ENCODE results near the gene ACBD4.
"Not testable (repeated sequence)": the region's sequence is repeated elsewhere in the genome, so short reads cannot be mapped to it uniquely, and the experiment has no call there.

ACBD4 gene

DNA sequence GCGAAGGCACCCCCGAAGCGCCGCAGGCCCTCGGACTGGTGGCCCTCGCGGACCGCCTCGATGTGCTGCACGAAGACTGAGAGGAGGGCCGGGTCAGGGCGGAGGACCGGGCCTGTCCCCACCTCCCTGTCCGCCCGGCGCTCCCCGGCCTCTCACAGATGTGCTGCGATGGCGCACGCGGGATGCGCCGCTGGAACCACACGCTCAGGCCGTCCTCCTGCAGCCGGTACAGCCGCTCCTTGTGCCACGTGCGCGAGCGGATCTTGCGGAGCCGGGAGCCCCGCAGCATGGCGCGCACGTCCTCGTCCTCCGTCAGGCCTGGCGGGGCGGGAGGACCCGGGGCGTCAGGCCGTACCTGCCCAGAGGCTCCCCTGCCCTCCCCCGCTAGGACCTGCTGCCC is 14.4 kb upstream of the ACBD4 start:
- no peak for DNase-seq

DNA sequence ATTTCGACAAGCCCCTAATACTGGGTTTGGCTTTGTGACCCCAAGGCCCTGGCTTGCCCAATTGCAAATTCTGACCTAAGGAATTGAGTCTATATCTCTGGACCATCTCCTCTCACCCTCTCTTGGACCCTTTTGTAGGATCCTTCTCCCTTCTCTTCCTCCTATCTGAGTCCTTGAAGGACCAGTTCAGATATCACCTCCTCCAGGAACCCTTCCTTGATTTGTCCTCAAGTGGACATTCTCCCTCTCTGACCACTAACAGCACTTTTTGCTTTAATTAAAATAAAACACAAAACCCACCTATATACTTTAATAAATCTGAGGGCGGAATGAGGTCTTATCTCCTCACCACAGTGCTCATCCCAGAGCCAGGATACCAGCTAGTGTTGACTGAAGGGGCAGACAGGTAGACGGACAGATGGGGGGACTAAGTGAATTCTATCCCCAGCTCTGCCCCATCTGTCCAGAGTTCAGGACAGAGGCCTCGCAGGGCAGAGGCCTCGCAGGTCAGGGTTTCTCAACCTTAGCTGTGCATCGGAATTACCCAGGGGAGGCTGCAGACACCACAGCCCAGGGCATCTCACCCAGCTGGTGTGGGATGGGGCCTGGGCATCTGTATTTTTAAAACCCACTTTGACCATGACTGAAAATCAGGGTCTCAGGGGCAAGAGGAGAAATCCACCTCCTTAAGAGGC is 12.3 kb upstream of the ACBD4 start:
- no peak for DNase-seq

- no peak for DNase-seq
These were observed 11.3 kb upstream of the ACBD4 start for GRCh38 chr17:45123930-45124796.

DNA sequence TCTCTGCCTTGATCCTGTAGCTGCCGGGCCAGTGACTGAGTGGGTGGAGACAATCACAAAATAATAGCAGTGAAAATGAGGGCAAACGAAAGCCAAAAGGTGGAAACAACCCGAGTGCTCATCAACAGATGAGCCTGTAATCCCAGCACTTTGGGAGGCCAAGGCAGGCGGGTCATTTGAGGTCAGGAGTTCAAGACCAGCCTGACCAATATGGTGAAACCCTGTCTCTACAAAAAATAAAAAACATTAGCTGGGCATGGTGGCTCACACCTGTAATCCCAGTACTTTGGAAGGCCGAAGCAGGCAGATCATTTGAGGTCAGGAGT is 10.7 kb upstream of the ACBD4 start:
- not testable (repeated sequence) for DNase-seq

DNA sequence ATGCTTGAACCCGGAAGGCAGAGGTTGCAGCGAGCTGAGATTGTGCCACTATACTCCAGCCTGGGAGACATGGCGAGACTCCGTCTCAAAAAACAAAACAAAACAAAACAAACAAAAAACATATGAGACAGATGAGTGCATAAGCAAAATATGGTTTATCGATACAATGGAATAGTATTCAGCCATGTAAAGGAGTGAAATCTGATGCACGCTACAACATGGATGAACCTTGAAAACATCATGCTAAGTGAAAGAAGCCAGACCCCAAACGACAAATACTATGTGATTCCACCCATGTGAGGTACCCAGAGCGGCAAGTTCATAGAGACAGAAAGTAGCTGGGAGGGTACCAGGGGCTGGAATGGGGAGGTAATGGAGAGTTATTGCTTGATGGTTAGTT is 10.0 kb upstream of the ACBD4 start:
- no peak for DNase-seq

GRCh38 chr17:45127207-45127547 is 8.3 kb upstream of the ACBD4 start:
- DNase-seq, result no peak

- no peak for DNase-seq
These were observed 7.8 kb upstream of the ACBD4 start for GRCh38 chr17:45127548-45128300.

DNA sequence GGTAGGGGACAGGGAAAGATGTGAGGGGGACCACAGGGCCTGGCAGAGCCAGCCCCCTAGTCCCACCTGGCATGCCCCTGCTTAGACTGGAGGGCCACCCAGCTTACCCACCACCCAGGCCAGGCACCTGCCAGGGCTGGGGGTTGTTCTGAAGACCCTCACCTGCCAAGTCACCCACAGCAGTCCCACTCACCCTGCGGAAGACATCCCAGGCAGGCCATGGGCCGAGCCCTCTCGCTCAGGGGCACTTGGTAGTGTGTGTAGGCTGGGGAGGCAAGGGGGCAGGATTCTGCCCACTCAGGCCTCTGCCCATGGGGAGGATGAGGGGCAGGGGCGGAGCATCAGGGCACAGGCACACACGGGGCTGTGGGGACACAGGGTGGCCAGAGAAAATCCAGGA is 7.2 kb upstream of the ACBD4 start:
- no peak for DNase-seq

GRCh38 chr17:45128989-45129388 is 6.5 kb upstream of the ACBD4 start:
- no peak for DNase-seq

DNA sequence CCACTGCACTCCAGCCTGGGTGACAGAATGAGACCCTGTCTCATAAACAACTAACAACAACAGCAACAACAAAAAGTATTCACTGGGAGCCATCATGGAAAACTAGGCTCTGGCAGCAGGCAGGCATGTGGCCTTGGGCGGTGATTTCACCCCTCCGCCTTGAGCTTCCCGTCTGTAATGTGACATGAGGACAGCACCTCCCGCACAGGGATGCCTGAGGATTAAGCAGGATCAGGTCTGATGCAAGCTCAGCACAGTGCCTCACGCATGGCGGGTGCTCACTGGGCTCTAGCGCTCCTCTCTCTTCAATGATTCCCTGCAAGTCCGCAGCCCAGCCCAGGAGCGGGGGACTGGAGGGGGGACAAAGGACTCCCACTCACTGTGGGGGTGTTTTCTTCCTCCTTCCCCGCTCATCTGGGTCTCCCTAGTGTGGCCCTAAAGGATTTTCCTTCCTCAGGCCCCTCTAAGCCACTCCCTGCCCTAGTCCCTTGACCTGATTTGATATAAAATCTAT is 6.0 kb upstream of the ACBD4 start:
- DNase-seq, result no peak

DNA sequence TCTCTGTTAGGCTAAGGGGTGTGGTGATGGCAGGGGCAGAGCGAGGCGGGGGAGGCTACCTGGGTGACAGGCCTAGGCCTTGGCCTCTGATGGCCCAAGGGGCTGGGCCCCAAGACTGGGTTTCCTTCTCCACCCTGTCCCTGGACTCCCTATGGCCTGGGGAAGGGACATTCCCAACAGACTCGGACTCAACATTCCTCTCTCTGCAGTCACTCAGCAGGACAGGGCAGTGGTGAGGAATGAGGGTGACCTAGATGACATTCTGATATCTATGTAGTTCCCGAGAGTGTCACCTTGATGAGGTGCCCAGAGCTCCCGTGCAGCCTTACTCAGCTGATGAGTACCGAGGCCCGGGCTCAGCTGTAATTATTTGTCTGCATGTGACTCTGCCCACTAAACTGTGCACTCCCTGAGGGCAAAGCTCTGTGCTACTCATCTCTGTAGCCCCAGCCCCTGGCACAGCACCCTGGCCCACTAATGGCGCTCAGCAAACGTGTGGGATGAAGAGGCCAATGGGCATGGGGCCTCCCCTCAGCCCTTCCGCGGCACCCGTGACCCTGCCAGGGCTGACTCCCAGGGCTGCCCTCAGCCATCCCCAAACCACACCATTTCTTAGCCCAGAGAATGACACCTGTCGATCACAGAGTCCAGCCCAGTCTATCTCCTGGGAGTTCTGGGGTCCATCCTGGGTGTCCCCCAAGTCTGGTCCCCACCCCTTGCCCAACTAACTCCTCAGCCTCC is 5.4 kb upstream of the ACBD4 start:
- DNase-seq, result no peak

- DNase-seq, result no peak
These were observed 4.5 kb upstream of the ACBD4 start for GRCh38 chr17:45130681-45131615.

GRCh38 chr17:45131616-45132319 is 3.7 kb upstream of the ACBD4 start:
- DNase-seq, result peak; percentile 60

- no peak for DNase-seq
These were observed 3.2 kb upstream of the ACBD4 start, which contains the start of gene PLCD3 for GRCh38 chr17:45132320-45132571. TSS of gene PLCD3 (minus strand) at chr17:45132515. CDS start at chr17:45132410, 105 bp downstream.

DNA sequence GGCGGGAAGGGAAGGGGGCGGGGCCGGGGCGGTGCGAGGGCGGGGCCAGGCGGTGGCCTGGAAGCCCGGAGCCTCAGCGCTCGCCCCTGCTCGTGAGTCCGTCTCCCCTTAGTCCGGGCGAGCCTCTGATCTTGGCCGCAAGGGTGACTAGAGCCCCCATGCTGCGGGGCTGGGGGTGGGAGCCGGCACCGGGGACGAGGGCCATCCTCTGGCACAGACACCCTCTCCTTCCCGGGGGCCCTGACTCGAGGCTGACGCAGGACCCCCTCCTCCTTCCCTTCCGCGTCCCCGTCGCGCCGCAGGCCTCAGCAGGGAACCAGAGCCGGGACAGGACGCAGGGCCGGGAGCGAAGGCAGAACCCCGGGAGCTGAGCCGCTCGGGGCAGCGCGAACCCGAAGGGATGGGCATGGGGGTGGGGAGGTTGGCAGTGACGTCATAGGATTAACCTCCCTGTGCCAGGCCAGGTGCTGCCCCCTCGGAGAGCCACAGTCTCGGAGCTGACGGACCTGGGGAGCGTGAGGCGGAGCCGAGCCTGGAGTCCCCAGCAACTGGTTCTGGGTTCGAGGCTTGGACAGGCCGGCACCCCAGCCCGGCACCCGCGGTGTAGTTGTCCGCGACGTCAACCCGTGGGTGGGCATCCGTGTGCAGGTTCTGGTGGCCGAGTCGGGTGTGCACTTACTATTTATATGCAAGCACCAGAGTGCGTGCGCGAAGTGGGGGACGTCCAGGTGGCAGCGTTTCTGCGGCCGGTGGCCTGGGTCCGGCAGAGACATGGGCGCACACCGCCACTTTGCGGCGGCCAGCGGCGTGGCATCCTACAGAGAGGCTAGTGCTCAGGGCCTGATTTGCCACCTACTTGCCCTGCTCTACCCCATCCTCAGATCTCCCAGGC is 2.7 kb upstream of the ACBD4 start:
- DNase-seq, result peak; percentile 81

DNA sequence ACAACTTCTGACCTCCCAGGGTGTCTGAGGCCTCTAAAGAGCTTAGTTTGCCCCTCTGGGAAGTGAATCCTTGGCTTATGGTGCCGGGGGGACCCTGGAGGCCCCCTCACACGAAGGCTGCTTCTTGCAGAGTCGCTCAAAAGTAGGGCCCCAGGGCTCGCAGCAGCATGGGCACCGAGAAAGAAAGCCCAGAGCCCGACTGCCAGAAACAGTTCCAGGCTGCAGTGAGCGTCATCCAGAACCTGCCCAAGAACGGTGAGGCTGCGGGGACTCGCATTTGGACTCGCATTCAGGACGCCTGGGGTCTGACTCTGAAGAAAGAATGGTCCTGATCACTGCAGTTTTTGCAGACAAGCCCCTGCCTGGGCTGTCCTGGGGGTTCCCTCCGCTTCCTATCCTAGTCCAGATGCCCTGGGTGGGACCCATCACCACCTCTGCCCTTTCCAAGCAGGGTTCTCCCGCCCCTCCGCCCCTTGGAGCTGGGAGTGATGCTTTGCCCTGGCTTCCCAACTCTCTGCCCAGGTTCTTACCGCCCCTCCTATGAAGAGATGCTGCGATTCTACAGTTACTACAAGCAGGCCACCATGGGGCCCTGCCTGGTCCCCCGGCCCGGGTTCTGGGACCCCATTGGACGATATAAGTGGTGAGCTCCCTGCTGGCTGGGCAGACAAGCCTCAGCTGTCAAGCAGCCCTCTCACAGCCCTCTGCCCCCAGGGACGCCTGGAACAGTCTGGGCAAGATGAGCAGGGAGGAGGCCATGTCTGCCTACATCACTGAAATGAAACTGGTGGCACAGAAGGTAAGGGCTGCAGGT is 698 bp downstream of the ACBD4 start:
- DNase-seq, result no peak

DNA sequence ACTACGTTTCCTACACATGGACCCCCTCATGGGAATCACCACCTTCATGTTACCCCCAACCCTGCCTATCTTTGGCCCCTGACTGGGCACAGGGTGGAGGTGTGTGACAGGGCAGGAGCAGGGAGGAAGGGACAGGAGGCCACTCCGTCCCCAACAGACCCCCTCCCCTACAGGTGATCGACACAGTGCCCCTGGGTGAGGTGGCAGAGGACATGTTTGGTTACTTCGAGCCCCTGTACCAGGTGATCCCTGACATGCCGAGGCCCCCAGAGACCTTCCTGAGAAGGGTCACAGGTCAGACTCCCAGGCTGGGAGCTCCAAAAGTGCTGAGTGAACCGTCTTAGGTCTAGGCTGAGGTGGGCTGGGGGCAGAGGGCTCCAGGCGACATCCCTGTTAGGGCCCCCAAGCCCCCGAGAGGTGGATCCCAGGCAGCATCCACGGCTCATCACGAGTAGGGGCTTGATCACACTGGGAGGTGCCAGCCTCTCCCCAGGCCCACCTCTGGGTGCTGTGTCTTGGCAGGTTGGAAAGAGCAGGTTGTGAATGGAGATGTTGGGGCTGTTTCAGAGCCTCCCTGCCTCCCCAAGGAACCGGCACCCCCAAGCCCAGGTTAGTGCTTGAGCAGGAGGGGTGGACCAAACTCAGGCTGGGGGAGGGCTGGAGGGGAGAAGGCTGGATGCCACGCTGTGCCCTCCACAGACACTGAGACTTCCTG is 1.5 kb downstream of the ACBD4 start:
- no peak for DNase-seq

DNA sequence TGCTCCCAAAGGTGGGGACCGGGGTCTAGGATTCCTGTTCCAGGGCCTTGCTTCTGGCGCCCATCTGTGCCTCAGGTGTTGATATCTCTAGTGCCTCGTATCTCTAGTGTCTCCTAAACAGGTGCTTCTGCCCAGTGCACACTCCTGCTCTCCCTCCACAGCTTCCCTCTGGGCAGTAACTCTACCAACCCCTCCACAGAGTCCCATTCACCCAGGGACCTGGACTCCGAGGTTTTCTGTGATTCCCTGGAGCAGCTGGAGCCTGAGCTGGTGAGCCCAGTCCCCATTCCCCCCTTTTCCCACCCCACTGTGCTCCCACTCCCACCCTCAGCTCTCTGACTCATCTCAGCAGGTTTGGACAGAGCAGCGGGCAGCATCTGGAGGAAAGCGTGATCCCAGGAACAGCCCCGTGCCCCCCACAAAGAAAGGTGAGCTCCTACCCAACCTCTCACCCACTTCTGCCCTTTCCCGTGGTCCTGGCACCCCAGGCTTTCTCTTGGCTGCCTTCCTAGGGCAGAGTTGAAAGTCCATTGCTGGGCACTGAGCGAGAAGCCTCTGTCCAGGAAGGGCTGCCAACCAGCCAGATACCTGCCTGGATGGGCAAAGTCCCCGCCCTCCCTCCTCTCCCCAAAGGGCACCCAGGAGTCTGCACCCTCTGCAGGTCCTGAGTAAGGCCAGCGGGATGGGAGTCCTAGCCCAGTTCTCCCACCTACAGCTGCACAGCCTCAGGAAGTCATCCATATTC is 2.2 kb downstream of the ACBD4 start:
- no peak for DNase-seq
